OCI-LY1 (cell line): Measurements from ENCODE around the gene NPAS2.

ENCODE experiments used
- H2AFZ ChIP-seq: fragments of 200-600 bp; sonication (generic), shearing (Covaris generic); 2 replicates; pipeline ENCODE4 v1.6.0; 2014; ENCODE audit warnings: antibody characterized with exemption, mild to moderate bottlenecking, low read length
- H3F3A ChIP-seq: fragments of 200-600 bp; sonication (generic), shearing (Covaris generic); 2 replicates; pipeline ENCODE4 v1.6.0; 2014; ENCODE audit warnings: mild to moderate bottlenecking, antibody characterized with exemption, low read length, moderate library complexity; ENCODE audit not compliant: insufficient read depth
- H3K27ac ChIP-seq: fragments of 200-600 bp; sonication (generic); 2 replicates; pipeline ENCODE4 v1.5.1; 2014; ENCODE audit warnings: low read length, mixed run types, mild to moderate bottlenecking, low read depth; ENCODE audit not compliant: poor library complexity, severe bottlenecking
- H3K27me3 ChIP-seq: fragments of 200-600 bp; sonication (generic); 2 replicates; pipeline ENCODE4 v1.6.0; 2014; ENCODE audit warnings: antibody characterized with exemption, mild to moderate bottlenecking, low read length, moderate library complexity; ENCODE audit not compliant: insufficient read depth
- H3K36me3 ChIP-seq: fragments of 200-600 bp; sonication (generic); 2 replicates; pipeline ENCODE4 v1.6.1; 2014; ENCODE audit warnings: mild to moderate bottlenecking, antibody characterized with exemption, low read length, moderate library complexity, mixed read lengths; ENCODE audit not compliant: insufficient read depth
- H3K4me1 ChIP-seq: fragments of 200-600 bp; sonication (generic); 2 replicates; pipeline ENCODE4 v1.5.1; 2014; ENCODE audit warnings: mild to moderate bottlenecking, low read length, moderate library complexity; ENCODE audit not compliant: insufficient read depth, severe bottlenecking
- H3K4me2 ChIP-seq: fragments of 200-600 bp; sonication (generic), shearing (Covaris generic); 2 replicates; pipeline ENCODE4 v1.6.1; 2014; ENCODE audit warnings: low read length
- H3K4me3 ChIP-seq: fragments of 200-600 bp; sonication (generic); 2 replicates; pipeline ENCODE4 v1.5.1; 2014; ENCODE audit warnings: low read length, low read depth, mild to moderate bottlenecking, mixed read lengths; ENCODE audit not compliant: poor library complexity, severe bottlenecking
- H3K79me2 ChIP-seq: fragments of 200-600 bp; shearing (Covaris generic); 2 replicates; pipeline ENCODE4 v1.6.1; 2016; ENCODE audit warnings: mixed run types, low read length, mixed read lengths; ENCODE audit not compliant: insufficient read depth
- H3K9ac ChIP-seq: fragments of 200-600 bp; sonication (generic), shearing (Covaris generic); 2 replicates; pipeline ENCODE4 v1.6.1; 2014; ENCODE audit warnings: mild to moderate bottlenecking, low read length, mixed read lengths
- H3K9me2 ChIP-seq: fragments of 200-600 bp; sonication (generic), shearing (Covaris generic); 2 replicates; pipeline ENCODE4 v1.6.1; 2014; ENCODE audit warnings: low read depth, mild to moderate bottlenecking, low read length, mixed read lengths
- H3K9me3 ChIP-seq: fragments of 200-600 bp; shearing (Covaris generic); 2 replicates; pipeline ENCODE4 v1.6.1; 2014; ENCODE audit warnings: low read length, mixed read lengths
- H4K20me1 ChIP-seq: fragments of 200-600 bp; sonication (generic), shearing (Covaris generic); 2 replicates; pipeline ENCODE4 v1.6.0; 2016; ENCODE audit warnings: mild to moderate bottlenecking, low read length; ENCODE audit not compliant: insufficient read depth
- EZH2 ChIP-seq: fragments of 200-600 bp; sonication (generic), shearing (Covaris generic); IDR thresholded peaks from 2 replicates; pipeline ENCODE4 v1.8.0; 2017; ENCODE audit warnings: borderline replicate concordance, mixed run types, mild to moderate bottlenecking, antibody characterized with exemption, low read length, moderate library complexity, mixed read lengths
- TF ChIP-seq, protein P1 (sequence below): fragments of 200-600 bp; sonication (generic), shearing (Covaris generic); IDR thresholded peaks from 2 replicates; pipeline ENCODE4 v1.5.1; 2017; ENCODE audit warnings: mild to moderate bottlenecking, antibody characterized with exemption, low read length, moderate library complexity, mixed read lengths

The NPAS2 gene

DNA sequence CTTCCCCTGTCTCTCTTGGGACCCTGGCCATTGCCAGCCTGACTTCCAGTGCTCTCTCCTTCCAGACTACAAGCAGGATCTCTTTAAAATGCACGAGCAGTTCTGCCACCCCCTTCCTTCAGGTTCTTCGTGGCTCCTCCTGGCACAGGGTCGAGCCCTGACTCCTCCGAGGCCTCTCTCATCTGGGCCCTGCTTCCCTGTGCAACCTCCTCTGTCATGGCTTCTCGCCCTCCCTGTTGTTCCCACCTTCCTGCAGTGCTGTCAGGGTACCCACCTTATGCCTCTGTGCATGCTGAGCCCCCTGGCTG is 125.4 kb downstream of the NPAS2 start:
- peaks cover 21% of the 10 kb centered on the region for H3K4me1 ChIP-seq
- no peak for TF ChIP-seq EZH2
- TF ChIP-seq, protein P1, sequence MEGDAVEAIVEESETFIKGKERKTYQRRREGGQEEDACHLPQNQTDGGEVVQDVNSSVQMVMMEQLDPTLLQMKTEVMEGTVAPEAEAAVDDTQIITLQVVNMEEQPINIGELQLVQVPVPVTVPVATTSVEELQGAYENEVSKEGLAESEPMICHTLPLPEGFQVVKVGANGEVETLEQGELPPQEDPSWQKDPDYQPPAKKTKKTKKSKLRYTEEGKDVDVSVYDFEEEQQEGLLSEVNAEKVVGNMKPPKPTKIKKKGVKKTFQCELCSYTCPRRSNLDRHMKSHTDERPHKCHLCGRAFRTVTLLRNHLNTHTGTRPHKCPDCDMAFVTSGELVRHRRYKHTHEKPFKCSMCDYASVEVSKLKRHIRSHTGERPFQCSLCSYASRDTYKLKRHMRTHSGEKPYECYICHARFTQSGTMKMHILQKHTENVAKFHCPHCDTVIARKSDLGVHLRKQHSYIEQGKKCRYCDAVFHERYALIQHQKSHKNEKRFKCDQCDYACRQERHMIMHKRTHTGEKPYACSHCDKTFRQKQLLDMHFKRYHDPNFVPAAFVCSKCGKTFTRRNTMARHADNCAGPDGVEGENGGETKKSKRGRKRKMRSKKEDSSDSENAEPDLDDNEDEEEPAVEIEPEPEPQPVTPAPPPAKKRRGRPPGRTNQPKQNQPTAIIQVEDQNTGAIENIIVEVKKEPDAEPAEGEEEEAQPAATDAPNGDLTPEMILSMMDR: no peak
- no peak overlapping the region for H2AFZ ChIP-seq
- H3K27me3 ChIP-seq: no peaks in the 10 kb centered on the region
- H3K4me2 ChIP-seq: no peak overlapping the region
- H3F3A ChIP-seq: no peaks in the 10 kb centered on the region
- H3K4me3 ChIP-seq: no peak overlapping the region
- H3K9me2 ChIP-seq: no peaks in the 10 kb centered on the region
- H4K20me1 ChIP-seq: no peaks in the 10 kb centered on the region
- H3K27ac ChIP-seq: no peak overlapping the region
- H3K36me3 ChIP-seq: no peaks in the 10 kb centered on the region
- H3K9ac ChIP-seq: no peak overlapping the region
- no peaks in the 10 kb centered on the region for H3K9me3 ChIP-seq
- no peaks in the 10 kb centered on the region for H3K79me2 ChIP-seq

DNA sequence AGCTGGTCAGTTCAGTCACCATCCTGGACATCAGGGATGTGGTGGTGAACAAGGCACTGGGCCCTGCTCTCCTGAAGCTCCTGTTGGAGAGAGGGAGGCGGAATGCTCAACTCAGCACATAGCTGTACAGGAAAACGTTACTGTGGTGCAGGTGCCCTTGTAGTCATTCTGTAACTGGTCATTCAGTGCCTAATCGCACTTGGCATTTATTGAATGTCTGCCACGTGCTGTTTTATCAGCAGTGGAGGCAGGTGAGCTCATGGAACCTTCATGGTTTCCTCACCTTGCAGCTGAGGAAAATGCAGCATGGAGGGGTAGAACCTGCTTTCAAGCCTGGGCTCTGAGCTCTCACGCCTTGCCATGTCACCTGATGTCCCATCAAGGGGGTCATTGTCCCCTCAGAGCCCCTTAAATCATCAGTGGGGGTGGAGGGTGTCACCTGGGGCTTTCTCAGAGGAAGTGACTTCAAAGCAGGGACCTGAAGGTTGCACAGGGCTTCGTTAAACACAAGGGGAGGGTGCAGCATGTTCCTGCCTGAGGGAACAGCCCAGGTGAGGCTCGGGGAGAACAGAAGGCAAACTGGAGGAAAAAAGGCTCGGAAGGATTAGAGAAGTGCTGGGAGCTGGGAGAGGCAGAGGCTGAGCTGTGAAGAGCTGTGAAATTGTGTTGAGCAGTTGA is 126.1 kb downstream of the NPAS2 start:
- Histone ChIP-seq H4K20me1 (no peaks in the 10 kb centered on the region), H3F3A (no peaks in the 10 kb centered on the region), H2AFZ (no peak overlapping the region), H3K27me3 (no peaks in the 10 kb centered on the region), H3K4me1 (peaks cover 20% of the 10 kb centered on the region), H3K79me2 (no peaks in the 10 kb centered on the region), H3K9me3 (no peaks in the 10 kb centered on the region), H3K27ac (no peak overlapping the region), H3K9ac (no peak overlapping the region), H3K9me2 (no peaks in the 10 kb centered on the region), H3K4me2 (no peak overlapping the region), H3K36me3 (no peaks in the 10 kb centered on the region), H3K4me3 (no peak overlapping the region)
- TF ChIP-seq, protein P1: no peak
- TF ChIP-seq EZH2: no peak

DNA sequence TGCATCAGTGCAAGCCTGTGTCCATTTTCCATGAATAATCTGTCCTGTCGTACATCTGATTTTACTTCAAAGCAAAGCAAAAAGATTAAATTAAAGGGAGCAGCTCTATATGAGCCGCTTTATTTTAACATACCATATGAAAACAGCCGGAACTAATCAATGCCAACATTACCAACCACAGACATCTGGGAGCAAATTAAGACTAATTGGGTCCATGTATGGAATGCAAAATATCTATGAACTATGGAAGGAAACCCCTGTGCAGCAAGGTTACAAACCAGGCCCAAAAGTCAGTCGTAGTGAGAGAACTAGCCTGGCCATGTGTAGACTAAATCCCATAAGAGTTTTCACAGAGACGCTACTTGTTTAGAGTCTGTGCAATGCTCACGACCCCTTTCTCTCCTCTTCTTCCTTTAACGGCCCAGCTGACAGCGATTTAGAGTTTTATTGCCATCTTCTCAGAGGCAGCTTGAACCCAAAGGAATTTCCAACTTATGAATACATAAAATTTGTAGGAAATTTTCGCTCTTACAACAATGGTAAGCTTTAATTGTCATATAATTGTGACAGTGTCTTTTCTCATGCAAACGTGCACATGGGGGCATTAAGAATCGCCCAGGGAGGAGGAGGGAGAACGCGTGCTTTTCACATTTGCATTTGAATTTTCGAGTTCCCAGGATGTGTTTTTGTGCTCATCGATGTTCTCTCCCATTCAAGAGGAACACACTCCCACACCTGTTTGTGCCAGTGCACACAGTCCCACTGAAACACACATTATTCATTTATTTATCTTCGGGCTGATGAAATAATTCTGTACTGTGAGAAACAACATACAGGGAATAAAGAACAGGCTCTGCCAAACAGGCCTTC is 129.2 kb downstream of the NPAS2 start:
- Histone ChIP-seq H3K9me2 (no peaks in the 10 kb centered on the region), H3K4me2 (no peak overlapping the region), H3K9ac (no peak overlapping the region), H3K9me3 (no peaks in the 10 kb centered on the region), H2AFZ (no peak overlapping the region), H3K79me2 (no peaks in the 10 kb centered on the region), H3K27me3 (peaks cover 8% of the 10 kb centered on the region; the same call in 1 of the 2 replicates), H3K27ac (no peak overlapping the region), H3K4me3 (no peak overlapping the region), H4K20me1 (no peaks in the 10 kb centered on the region), H3K36me3 (no peaks in the 10 kb centered on the region), H3K4me1 (peaks cover 12% of the 10 kb centered on the region), H3F3A (no peaks in the 10 kb centered on the region)
- TF ChIP-seq, protein P1: no peak
- no peak for TF ChIP-seq EZH2
